ENCODE results near the gene GRAPL.
"Not testable (repeated sequence)": the region's sequence is repeated elsewhere in the genome, so short reads cannot be mapped to it uniquely, and the experiment has no call there.

GRAPL gene

DNA sequence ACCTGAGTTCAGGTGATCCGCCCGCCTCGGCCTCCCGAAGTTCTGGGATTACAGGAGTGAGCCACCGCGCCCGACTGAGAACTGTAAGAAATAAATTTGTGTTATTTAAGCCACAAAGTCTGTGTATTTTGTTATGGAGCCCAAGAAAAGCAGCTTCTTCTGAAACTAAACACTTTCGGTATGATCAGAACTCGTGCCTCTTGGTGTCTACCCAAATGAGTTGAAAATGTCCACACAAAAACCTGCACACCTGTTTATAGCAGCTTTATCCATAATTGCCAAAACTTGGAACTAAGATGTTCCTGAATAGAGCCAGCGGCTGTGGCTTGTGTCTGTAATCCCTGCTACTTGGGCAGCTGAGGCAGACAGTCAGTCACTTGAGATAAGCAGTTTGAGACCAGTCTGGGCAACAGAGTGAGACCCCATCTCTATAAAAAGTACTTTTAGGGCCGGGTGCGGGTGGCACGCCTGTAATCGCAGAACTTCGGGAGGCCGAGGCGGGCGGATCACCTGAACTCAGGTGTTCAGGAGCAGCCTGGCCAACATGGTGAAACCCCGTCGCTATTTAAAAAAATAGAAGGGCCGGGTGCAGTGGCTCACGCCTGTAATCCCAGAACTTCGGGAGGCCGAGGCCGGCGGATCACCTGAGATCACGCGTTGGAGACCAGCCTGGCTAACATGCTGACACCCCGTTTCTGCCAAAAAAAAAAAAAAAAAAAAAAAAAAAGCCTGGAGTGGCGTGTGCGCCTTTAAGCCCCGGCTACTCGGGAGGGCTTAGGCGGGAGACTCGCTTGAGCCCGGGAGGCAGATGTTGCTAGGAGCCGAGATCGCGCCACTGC is 61.7 kb downstream of the GRAPL start:
- DNase-seq (ENCODE audit: low spot score) = not testable (repeated sequence)

- not testable (repeated sequence) for DNase-seq (ENCODE audit: low spot score)
Observed at GRCh38 chr17:19189781-19190405, 62.5 kb downstream of the GRAPL start.

- not testable (repeated sequence) for DNase-seq (ENCODE audit: low spot score)
Observed at GRCh38 chr17:19196382-19197204, 69.2 kb downstream of the GRAPL start.

- not testable (repeated sequence) for DNase-seq (ENCODE audit: low spot score)
Observed at GRCh38 chr17:19202448-19202847, 75.1 kb downstream of the GRAPL start.

DNA sequence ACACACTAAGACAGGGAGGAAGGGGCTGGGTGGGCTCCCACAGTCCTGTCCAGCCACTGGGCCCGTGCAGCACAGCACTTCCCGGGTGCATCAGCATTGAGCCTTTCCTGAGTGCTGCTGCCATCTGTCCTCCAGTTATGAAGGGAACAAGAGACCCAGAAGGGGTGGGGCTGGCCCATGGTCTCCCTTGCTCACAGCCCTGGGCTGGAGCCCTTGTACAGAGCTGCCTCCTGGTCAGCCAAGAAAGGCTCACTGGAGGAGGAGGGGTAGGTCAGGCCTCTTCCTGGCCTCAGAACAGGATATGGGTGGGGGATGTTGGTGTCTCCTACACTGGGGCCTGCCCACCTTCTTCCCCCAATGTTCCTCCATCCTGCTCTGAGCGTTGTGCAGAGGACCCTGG is 76.0 kb downstream of the GRAPL start:
- not testable (repeated sequence) for DNase-seq (ENCODE audit: low spot score)
